Stimulated activated effector memory CD8-positive, alpha-beta T cell treated with anti-CD3 and anti-CD28 coated beads, Interleukin-12 subunit alpha, Interleukin-12 subunit beta, amount 100 ng/mL, for 72 hours (primary cell): ENCODE data around the gene SYNPR.

Experiments
- ATAC-seq: fragments of 150-1000 bp; cut with Tn5 transposase; 2 replicates; pipeline ENCODE4 v1.10.0; 2021
- DNase-seq, 2 donors: peaks; one replicate each; pipeline ENCODE4 v3.0.0; 2021 to 2022; ENCODE audit warnings: low spot score in 2 of 2
- H3K27ac Mint-ChIP-seq: one replicate; pipeline ENCODE4 v1.8.0; 2022; ENCODE audit warnings: mild to moderate bottlenecking, mixed read lengths
- H3K36me3 Mint-ChIP-seq: one replicate; pipeline ENCODE4 v1.8.0; 2022; ENCODE audit warnings: mild to moderate bottlenecking, mixed read lengths
- H3K4me1 Mint-ChIP-seq: one replicate; pipeline ENCODE4 v1.8.0; 2022; ENCODE audit warnings: mixed read lengths
- H3K4me3 Mint-ChIP-seq: one replicate; pipeline ENCODE4 v1.8.0; 2022; ENCODE audit warnings: mild to moderate bottlenecking, mixed read lengths
- H3K9me3 Mint-ChIP-seq: one replicate; pipeline ENCODE4 v1.8.0; 2022; ENCODE audit warnings: mixed read lengths

The SYNPR gene

DNA sequence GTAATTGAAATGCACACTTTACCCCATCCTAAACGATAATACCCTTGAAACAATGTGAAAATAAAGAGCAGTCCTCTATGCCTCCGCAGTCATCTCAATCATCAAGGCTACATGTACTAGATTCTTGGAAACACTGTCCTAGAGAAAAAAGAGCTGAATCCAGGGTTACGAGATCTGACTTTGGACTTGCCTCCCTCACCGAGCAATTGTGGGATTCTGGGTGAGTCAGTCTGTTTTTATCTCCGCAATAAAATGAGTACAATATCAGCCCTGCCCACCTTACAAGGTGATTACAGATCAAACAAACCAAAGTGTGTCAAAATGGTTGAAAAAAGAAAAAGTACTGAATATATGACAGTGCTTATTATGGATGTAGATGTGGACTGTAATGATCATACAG lies 222.1 kb downstream of the SYNPR start:
- peaks cover 5% of the 10 kb centered on the region for H3K9me3 Mint-ChIP-seq
- ATAC-seq (no peak), DNase-seq (no peak)
- no peaks in the 10 kb centered on the region for H3K36me3 Mint-ChIP-seq
- H3K4me3 Mint-ChIP-seq = no peak overlapping the region
- H3K4me1 Mint-ChIP-seq = no peaks in the 10 kb centered on the region
- H3K27ac Mint-ChIP-seq = no peak overlapping the region

DNA sequence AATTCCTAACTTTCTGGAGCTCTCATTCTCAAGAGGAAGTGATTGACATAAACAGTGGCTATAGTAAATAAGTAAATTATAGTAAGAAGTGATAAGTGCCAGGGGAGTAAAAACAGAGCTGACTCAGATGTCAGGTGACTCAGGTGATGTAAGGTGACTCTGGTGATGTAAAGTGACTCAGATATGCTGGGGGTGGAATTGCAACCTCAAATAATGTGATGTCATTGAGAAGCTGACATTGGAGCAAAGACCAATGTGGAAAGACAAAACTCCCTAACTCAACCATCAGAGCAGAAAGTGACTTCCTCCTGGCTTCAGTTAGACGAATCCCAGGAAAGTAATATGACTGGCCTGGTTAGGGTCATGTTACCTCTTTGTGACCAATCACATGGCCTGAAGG lies 230.2 kb downstream of the SYNPR start:
- peaks cover 2% of the 10 kb centered on the region for H3K9me3 Mint-ChIP-seq
- H3K4me1 Mint-ChIP-seq = no peaks in the 10 kb centered on the region
- DNase-seq (no peak), ATAC-seq (no peak)
- no peak overlapping the region for H3K27ac Mint-ChIP-seq
- H3K4me3 Mint-ChIP-seq = no peak overlapping the region
- no peaks in the 10 kb centered on the region for H3K36me3 Mint-ChIP-seq

DNA sequence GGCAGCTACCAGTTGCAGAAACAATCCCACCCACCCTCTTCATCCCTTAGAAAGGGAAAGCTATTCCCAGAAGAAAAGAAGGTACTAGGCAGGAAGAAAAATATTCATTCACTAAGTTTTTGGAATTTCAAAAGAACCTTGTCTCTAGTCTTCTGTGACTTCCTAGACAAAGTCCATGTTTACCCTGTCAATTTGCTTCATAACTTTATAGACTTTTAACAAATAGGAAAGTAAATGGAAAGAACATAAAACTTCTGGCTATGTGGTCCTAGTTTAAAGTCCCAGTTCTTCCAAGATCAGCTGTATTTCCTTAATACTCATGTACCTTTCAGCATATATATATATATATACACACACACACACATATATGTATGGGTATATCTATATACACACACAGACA lies 230.7 kb downstream of the SYNPR start:
- DNase-seq (no peak), ATAC-seq (no peak)
- Mint-ChIP-seq H3K27ac (no peak overlapping the region), H3K4me1 (no peaks in the 10 kb centered on the region), H3K9me3 (peaks cover 2% of the 10 kb centered on the region), H3K36me3 (no peaks in the 10 kb centered on the region), H3K4me3 (no peak overlapping the region)

DNA sequence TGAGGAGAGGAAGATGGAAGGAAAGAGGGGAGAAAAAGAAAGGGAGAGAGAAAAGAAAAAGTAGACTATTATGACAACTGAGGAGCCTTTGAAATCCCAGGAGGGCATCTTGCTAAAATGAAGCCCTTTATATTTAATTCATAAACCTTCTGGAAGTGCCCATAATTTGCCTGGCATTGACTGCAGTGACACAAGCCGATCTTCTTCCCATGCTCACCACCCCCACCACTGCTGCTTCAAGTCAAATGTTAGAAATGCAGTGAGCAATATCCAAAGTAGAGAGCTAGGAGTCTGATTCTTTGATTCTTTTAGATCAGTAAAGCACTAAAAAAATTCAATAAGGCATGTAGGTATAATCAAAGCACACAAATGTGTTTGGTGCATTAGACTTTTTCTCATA lies 235.7 kb downstream of the SYNPR start:
- Mint-ChIP-seq H3K27ac (no peak overlapping the region), H3K4me3 (no peak overlapping the region), H3K9me3 (no peaks in the 10 kb centered on the region), H3K36me3 (no peaks in the 10 kb centered on the region), H3K4me1 (no peaks in the 10 kb centered on the region)
- DNase-seq (no peak), ATAC-seq (no peak)

DNA sequence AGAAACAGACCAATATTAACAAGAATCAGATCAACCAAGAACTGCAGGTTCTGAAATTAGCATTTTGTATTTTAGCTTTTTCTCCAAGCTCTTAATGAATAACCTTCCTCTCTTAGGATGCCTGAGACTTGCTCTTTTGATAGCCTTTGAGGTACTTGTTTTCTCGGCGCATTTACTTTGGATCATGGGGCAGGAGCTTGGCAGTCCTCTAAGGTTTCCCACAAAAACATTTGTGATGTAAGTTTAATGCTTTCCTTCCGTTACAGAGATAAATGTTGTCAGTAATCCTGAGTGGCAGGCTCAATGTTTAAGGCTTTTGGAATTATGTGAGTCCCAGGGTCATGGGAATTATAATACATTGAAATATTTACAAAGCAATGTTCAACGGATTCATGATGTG lies 236.6 kb downstream of the SYNPR start:
- H3K9me3 Mint-ChIP-seq = no peaks in the 10 kb centered on the region

DNA sequence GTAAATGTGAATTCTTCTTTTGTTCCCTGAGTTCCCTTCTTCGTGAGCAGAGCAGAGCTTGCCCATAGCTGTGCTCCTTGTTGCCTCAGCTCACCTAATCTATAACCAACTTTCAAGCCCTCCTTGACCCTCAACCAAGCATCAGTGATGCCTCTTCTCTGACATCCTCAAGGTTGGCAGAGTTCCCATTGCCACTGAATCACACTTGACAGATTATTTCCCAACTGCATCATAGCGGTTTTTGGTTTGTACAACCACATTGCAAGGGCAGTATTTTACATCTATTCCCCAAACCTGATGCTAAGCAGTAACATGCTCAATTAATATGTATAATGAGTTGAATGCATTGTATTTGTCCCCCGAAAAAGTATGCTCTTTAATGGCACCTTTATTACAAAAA lies 241.3 kb downstream of the SYNPR start:
- Mint-ChIP-seq H3K36me3 (no peaks in the 10 kb centered on the region), H3K9me3 (no peaks in the 10 kb centered on the region), H3K4me1 (no peaks in the 10 kb centered on the region), H3K4me3 (no peak overlapping the region), H3K27ac (no peak overlapping the region)
- ATAC-seq = no peak
- no peak for DNase-seq

More for the DNA sequence above, 236.6 kb downstream of the SYNPR start:
- Mint-ChIP-seq H3K4me1 (no peaks in the 10 kb centered on the region), H3K36me3 (no peaks in the 10 kb centered on the region), H3K27ac (no peak overlapping the region), H3K4me3 (no peak overlapping the region)
- DNase-seq (no peak), ATAC-seq (no peak)

DNA sequence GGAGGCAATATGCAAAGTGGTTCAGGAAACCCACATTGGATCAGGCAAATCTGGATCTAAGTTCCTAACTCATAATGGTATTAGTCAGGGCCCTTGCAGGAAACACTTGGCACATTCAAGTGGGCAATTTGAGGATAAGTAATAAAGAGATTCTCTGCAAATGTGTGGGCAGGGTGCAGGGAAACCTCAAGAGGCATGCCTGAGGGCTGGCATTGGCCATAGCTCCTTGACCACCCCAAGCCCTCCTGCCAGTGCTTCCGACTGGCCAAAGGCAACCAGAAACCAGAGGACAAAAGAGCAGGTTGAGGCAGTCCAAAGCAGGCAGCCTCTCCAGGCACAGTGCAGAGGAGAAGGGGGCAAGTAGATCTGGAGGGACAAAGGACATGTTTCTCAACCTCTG lies 243.5 kb downstream of the SYNPR start:
- no peaks in the 10 kb centered on the region for H3K9me3 Mint-ChIP-seq
- no peaks in the 10 kb centered on the region for H3K36me3 Mint-ChIP-seq
- H3K4me3 Mint-ChIP-seq = no peak overlapping the region
- DNase-seq = no peak
- ATAC-seq = no peak
- H3K4me1 Mint-ChIP-seq = no peaks in the 10 kb centered on the region
- no peak overlapping the region for H3K27ac Mint-ChIP-seq

DNA sequence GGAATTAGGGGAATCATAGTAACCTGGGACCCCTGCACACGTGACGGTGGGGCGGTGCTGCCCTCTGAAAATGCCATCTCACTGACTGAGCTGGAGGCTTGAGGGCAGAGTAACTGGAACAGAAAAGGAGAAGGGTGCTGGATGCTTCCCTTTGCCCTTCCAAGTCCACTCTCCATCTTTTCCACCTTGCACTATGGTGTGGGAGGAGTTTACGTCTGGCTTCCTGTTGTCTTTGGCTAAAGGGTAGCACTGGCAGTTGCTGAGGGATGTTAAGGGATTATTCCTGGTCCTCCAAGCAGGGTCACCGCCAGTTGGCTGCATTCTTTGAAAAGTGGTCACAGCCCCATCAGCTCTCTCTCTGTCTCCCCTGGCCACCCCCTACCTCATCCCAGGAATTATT lies 245.0 kb downstream of the SYNPR start:
- no peak overlapping the region for H3K27ac Mint-ChIP-seq
- ATAC-seq = no peak
- no peak overlapping the region for H3K4me3 Mint-ChIP-seq
- no peak for DNase-seq
- H3K9me3 Mint-ChIP-seq = peaks cover 3% of the 10 kb centered on the region
- no peaks in the 10 kb centered on the region for H3K4me1 Mint-ChIP-seq
- no peaks in the 10 kb centered on the region for H3K36me3 Mint-ChIP-seq

DNA sequence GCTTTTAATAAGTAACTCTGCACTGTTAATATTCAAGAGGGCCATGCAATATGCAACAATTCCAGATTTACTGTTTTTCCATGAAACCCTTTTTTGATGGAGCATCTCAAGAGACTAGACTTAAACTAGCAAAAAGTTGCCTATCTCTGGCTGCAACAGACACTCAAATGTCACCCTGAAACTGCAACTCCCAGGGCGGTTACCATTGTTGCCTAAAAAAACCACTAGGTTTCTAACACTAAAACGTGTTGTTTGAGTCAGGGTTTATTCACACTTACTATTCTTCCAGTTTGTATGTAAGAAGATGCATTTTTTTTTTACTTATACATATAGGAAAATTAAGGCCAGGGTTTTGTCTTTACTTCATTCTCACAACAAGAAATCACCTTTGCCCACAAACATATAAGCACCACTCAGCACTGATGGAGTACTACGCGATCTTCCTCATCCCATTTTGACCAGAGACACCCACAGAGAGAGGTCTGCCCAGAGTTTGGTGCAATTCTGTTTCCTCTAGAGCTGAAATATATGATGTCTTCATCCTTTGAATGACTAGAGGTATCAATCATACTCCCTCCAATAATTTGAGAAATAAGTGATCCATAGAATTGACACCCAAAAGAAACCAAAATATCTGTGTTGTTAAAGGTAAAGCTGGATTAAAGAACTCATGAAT lies 250.4 kb downstream of the SYNPR start:
- ATAC-seq = no peak
- H3K27ac Mint-ChIP-seq = no peak overlapping the region
- H3K4me1 Mint-ChIP-seq = no peaks in the 10 kb centered on the region
- no peak overlapping the region for H3K4me3 Mint-ChIP-seq
- H3K36me3 Mint-ChIP-seq = no peaks in the 10 kb centered on the region
- no peak for DNase-seq
- H3K9me3 Mint-ChIP-seq = peaks cover 3% of the 10 kb centered on the region

DNA sequence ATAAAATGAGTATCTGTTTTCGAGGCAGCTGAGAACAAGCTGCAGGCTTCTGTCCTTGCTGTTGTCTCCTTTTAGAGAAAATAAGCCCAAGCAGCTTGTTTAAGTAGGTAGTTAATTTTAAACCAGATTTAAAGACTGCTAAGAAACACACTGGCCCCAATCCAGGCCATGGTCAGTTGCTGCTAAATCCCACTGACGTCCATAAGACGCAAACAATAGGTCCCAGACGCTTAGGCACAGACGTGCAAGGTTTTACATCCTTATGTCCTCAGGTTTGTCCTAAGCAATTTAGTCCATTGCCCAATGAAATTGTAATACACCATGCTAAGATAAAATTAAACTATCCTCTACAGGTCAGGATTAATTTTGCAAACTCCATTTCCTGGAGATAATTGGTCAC lies 254.4 kb downstream of the SYNPR start:
- Mint-ChIP-seq H3K36me3 (no peaks in the 10 kb centered on the region), H3K27ac (no peak overlapping the region), H3K4me3 (no peak overlapping the region), H3K9me3 (peaks cover 2% of the 10 kb centered on the region), H3K4me1 (no peaks in the 10 kb centered on the region)
- ATAC-seq = no peak
- no peak for DNase-seq

DNA sequence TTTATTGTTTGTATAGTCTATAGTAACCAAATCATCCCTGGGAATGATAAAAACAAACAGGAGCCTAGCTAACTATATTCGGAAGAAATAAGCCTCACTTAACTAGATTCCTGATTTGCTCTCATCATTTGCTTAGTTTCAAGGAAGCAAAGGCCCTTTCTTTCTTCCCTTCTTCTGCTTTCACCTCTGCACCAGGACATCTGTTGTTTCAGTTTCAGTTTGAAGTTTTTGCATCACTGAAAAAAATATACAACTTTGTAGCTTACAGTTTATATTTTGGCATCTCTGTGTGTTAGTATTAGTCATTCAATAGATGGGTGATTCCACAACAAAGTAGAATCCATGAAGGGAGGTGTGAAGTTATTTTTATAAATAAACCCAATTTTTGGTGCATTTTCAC lies 260.8 kb downstream of the SYNPR start:
- no peaks in the 10 kb centered on the region for H3K9me3 Mint-ChIP-seq
- H3K36me3 Mint-ChIP-seq = no peaks in the 10 kb centered on the region
- H3K4me3 Mint-ChIP-seq = no peak overlapping the region
- no peaks in the 10 kb centered on the region for H3K4me1 Mint-ChIP-seq
- no peak for ATAC-seq
- no peak overlapping the region for H3K27ac Mint-ChIP-seq
- DNase-seq = no peak

DNA sequence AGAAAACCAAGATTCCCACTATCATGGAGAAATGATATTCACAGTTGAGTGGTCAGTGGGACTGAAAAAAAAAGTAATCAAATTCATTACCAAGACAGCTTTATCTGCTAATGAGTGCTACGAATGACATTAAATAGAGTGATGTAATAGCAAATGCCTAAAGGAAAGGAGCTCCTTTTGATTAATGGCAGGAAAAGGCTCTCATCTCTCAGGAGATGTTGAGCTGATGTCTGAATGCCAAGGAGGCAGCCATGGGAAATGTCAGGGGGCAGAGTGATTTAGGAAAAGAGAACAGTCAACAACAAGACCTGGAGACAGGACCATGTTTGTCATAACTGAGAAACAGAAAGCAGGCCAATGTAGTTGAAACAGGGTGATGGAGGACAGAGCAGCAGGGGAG lies 277.7 kb downstream of the SYNPR start:
- Mint-ChIP-seq H3K9me3 (no peaks in the 10 kb centered on the region), H3K4me3 (no peak overlapping the region), H3K36me3 (no peaks in the 10 kb centered on the region), H3K27ac (no peak overlapping the region), H3K4me1 (no peaks in the 10 kb centered on the region)
- ATAC-seq (no peak), DNase-seq (no peak)

DNA sequence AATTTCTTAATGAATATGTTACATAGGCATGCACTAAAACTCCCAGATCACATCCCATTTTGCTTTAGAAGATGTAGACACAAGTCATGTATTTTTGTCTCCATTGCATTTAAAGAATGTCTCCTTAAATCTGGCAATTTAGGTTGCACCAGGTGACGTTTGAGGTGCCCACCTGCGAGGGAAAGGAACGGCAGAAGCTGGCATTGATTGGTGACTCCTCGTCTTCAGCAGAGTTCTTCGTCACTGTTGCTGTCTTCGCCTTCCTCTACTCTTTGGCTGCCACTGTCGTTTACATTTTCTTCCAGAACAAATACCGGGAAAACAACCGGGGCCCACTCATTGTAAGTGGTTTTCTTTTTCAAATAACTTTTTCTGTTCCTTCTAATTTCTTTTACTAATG lies 278.3 kb downstream of the SYNPR start:
- no peak overlapping the region for H3K27ac Mint-ChIP-seq
- H3K9me3 Mint-ChIP-seq = no peaks in the 10 kb centered on the region
- ATAC-seq (no peak), DNase-seq (no peak)
- no peaks in the 10 kb centered on the region for H3K36me3 Mint-ChIP-seq
- no peak overlapping the region for H3K4me3 Mint-ChIP-seq
- H3K4me1 Mint-ChIP-seq = no peaks in the 10 kb centered on the region

DNA sequence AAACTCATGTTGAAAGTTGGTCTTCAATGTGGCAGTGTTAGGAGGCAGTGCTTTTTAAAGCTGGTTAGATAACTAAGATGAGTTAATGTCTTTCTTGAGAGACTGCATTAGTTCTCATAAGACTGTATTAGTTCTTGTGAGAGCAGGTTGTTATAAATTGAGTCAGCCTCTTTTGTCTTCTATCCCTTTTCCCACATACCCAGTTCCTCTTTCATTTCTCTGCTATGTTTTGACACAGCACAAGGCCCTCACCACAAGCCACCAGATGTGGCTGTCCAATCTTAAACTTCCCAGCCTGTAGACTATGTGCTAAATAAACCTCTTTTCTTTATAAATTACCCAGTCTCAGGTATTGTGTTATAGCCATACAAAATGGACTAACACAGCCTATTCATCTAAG lies 279.8 kb downstream of the SYNPR start:
- DNase-seq (no peak), ATAC-seq (no peak)
- H3K27ac Mint-ChIP-seq = no peak overlapping the region
- H3K36me3 Mint-ChIP-seq = no peaks in the 10 kb centered on the region
- H3K9me3 Mint-ChIP-seq = no peaks in the 10 kb centered on the region
- H3K4me3 Mint-ChIP-seq = no peak overlapping the region
- H3K4me1 Mint-ChIP-seq = no peaks in the 10 kb centered on the region

DNA sequence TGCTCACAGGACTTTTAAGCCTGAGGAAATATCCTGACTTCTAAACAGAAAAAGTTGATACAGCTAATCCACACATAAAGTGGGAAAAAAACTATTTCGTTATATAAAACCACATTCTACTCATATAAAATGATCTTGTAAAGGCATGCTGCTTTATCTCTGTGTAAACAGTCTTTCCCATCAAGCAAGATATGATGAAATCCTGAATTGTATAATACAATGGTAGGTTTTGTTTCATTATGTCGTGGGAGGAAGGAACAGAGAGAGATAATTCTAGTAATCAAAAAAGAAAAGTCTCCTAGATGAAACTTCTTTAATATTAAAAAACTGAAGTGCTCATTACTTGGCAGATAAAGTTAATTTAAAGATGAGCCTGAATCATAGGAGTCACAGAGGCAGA lies 281.8 kb downstream of the SYNPR start:
- H3K27ac Mint-ChIP-seq = no peak overlapping the region
- H3K4me3 Mint-ChIP-seq = no peak overlapping the region
- H3K36me3 Mint-ChIP-seq = no peaks in the 10 kb centered on the region
- H3K4me1 Mint-ChIP-seq = no peaks in the 10 kb centered on the region
- no peaks in the 10 kb centered on the region for H3K9me3 Mint-ChIP-seq
- ATAC-seq (no peak), DNase-seq (no peak)

DNA sequence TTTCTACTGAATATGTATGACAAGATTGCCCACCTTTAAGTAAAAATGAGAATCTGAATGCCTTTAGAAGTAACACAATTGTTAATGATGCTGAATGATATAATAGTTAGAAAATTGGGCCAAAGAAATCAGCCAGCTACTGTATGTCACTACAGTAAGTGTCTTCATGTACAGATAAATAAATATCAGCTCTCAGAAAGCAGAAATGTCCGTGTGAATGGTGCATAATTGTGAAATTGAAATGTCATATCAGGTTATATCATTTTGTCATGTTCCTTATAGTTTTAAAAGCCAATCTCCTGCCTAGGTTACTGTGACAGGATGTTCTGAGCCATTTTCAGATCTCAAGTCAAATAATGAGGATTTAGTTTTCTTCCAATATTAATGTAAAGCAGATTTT lies 283.8 kb downstream of the SYNPR start:
- Mint-ChIP-seq H3K36me3 (no peaks in the 10 kb centered on the region), H3K4me1 (no peaks in the 10 kb centered on the region), H3K27ac (no peak overlapping the region), H3K4me3 (no peak overlapping the region), H3K9me3 (no peaks in the 10 kb centered on the region)
- ATAC-seq (no peak), DNase-seq (no peak)

DNA sequence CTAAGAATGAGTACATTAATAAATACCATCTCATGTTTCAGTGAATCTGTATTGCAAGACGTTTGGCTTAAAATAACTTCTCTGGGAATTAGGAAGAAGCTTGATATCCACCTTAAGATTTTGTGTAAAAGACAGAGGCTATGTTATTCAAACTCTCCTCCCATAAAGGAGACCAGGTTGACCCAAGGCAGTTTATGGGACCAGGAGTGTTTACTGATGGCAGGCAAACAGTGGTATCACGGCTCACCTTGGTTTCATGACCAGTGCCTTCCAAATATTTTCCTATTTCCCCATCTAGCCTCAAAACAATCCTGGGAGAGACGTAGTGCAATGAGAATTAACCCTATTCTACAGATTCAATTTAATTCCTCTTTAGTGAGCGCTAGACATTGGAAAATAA lies 284.2 kb downstream of the SYNPR start:
- Mint-ChIP-seq H3K9me3 (no peaks in the 10 kb centered on the region), H3K36me3 (no peaks in the 10 kb centered on the region), H3K4me1 (no peaks in the 10 kb centered on the region), H3K4me3 (no peak overlapping the region), H3K27ac (no peak overlapping the region)
- ATAC-seq = no peak
- DNase-seq = no peak
